HG03520 (cell line): Measurements from ENCODE around the gene RELL2.
"Not testable (repeated sequence)": the region's sequence is repeated elsewhere in the genome, so short reads cannot be mapped to it uniquely, and the experiment has no call there.

Experiments
- ATAC-seq: cut with Tn5 transposase; IDR thresholded peaks from one replicate; pipeline ENCODE4 v1.9.1; 2021; ENCODE audit warnings: mild to moderate bottlenecking, moderate library complexity; ENCODE audit not compliant: unreplicated experiment

The RELL2 gene

GRCh38 chr5:141636413-141637122, at the start of gene RELL2, which contains the start of gene HDAC3:
RELL2 (plus strand) TSS chr5:141636997; CDS start chr5:141638226, 1,229 bp downstream.
HDAC3 (minus strand) TSS chr5:141636849; CDS start chr5:141636790, 59 bp downstream.
- ATAC-seq = peak; percentile 67

- no peak for ATAC-seq
Observed at GRCh38 chr5:141590127-141590526, 46.7 kb upstream of the RELL2 start.

GRCh38 chr5:141596867-141597266, 39.9 kb upstream of the RELL2 start:
- ATAC-seq = no peak

- ATAC-seq = no peak
Observed at GRCh38 chr5:141597394-141597793, 39.4 kb upstream of the RELL2 start.

GRCh38 chr5:141597814-141598213, 39.0 kb upstream of the RELL2 start:
- no peak for ATAC-seq

GRCh38 chr5:141598391-141599345, 38.1 kb upstream of the RELL2 start:
- ATAC-seq = no peak

- no peak for ATAC-seq
Observed at GRCh38 chr5:141602606-141603005, 34.2 kb upstream of the RELL2 start.

- no peak for ATAC-seq
Observed at GRCh38 chr5:141603923-141604717, 32.7 kb upstream of the RELL2 start.

GRCh38 chr5:141605523-141606277, 31.1 kb upstream of the RELL2 start:
- peak; percentile 93 for ATAC-seq

- ATAC-seq = no peak
Observed at GRCh38 chr5:141608046-141608445, 28.8 kb upstream of the RELL2 start.

GRCh38 chr5:141608557-141608956, 28.2 kb upstream of the RELL2 start:
- no peak for ATAC-seq

- no peak for ATAC-seq
Observed at GRCh38 chr5:141609044-141609443, 27.8 kb upstream of the RELL2 start.

GRCh38 chr5:141609921-141610320, 26.9 kb upstream of the RELL2 start:
- ATAC-seq = not testable (repeated sequence)

- no peak for ATAC-seq
Observed at GRCh38 chr5:141611289-141611688, 25.5 kb upstream of the RELL2 start.

- no peak for ATAC-seq
Observed at GRCh38 chr5:141613344-141613743, 23.5 kb upstream of the RELL2 start.

GRCh38 chr5:141615991-141616720, 20.6 kb upstream of the RELL2 start:
- no peak for ATAC-seq

GRCh38 chr5:141617128-141617527, 19.7 kb upstream of the RELL2 start:
- no peak for ATAC-seq

GRCh38 chr5:141617682-141618029, 19.1 kb upstream of the RELL2 start:
- ATAC-seq = no peak

- peak; percentile 24 for ATAC-seq
Observed at GRCh38 chr5:141618030-141618803, 18.6 kb upstream of the RELL2 start.
